Type B pancreatic cell (in vitro differentiated cells): ENCODE data around the gene DNAH2. TPM values are rescaled to one million over a fixed set of nuclear protein-coding genes. Genes with fewer than 3 reads are reported as not detected.
"Not testable (repeated sequence)": the region's sequence is repeated elsewhere in the genome, so short reads cannot be mapped to it uniquely, and the experiment has no call there.

ENCODE experiments used
- DNase-seq: peaks from one replicate; pipeline ENCODE4 v3.0.0; 2021; ENCODE audit warnings: mixed read lengths; ENCODE audit not compliant: unreplicated experiment; ENCODE audit errors: extremely low spot score
- H3K27ac Mint-ChIP-seq: 2 replicates; pipeline ENCODE4 v1.8.0; 2021; ENCODE audit warnings: mild to moderate bottlenecking, mixed read lengths
- H3K27me3 Mint-ChIP-seq: 2 replicates; pipeline ENCODE4 v1.8.0; 2021; ENCODE audit warnings: mixed read lengths
- H3K36me3 Mint-ChIP-seq: 2 replicates; pipeline ENCODE4 v1.8.0; 2021; ENCODE audit warnings: mixed read lengths
- H3K4me1 Mint-ChIP-seq: one replicate; pipeline ENCODE4 v1.8.0; 2021; ENCODE audit warnings: mixed read lengths; ENCODE audit not compliant: unreplicated experiment
- H3K4me3 Mint-ChIP-seq: 2 replicates; pipeline ENCODE4 v1.8.0; 2021; ENCODE audit warnings: mild to moderate bottlenecking, mixed read lengths
- H3K9me3 Mint-ChIP-seq: 2 replicates; pipeline ENCODE4 v1.8.0; 2021; ENCODE audit warnings: mixed read lengths
- total RNA-seq: library from RNA; stranded (reverse); gene quantifications from 2 replicates; pipeline ENCODE4 v1.2.1, GENCODE V29; 2021; ENCODE audit warnings: low replicate concordance
- TF ChIP-seq, protein P1 (sequence below): fragments of 200-600 bp; sonication (generic); conservative IDR thresholded peaks from 2 replicates; pipeline ENCODE4 v1.5.0; 2021; ENCODE audit warnings: antibody characterized with exemption, mild to moderate bottlenecking

Gene DNAH2
- total RNA-seq, 1 donor from 2014 or later: 1.0 TPM

- no peak for DNase-seq
- TF ChIP-seq, protein P1, sequence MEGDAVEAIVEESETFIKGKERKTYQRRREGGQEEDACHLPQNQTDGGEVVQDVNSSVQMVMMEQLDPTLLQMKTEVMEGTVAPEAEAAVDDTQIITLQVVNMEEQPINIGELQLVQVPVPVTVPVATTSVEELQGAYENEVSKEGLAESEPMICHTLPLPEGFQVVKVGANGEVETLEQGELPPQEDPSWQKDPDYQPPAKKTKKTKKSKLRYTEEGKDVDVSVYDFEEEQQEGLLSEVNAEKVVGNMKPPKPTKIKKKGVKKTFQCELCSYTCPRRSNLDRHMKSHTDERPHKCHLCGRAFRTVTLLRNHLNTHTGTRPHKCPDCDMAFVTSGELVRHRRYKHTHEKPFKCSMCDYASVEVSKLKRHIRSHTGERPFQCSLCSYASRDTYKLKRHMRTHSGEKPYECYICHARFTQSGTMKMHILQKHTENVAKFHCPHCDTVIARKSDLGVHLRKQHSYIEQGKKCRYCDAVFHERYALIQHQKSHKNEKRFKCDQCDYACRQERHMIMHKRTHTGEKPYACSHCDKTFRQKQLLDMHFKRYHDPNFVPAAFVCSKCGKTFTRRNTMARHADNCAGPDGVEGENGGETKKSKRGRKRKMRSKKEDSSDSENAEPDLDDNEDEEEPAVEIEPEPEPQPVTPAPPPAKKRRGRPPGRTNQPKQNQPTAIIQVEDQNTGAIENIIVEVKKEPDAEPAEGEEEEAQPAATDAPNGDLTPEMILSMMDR: no peak
- H3K9me3 Mint-ChIP-seq: no peaks in the 10 kb centered on the region
- H3K4me1 Mint-ChIP-seq: peaks cover 35% of the 10 kb centered on the region
- no peaks in the 10 kb centered on the region for H3K27me3 Mint-ChIP-seq
- no peak overlapping the region for H3K27ac Mint-ChIP-seq
- peaks cover 14% of the 10 kb centered on the region for H3K36me3 Mint-ChIP-seq
- no peak overlapping the region for H3K4me3 Mint-ChIP-seq
Measured at GRCh38 chr17:7859028-7859427, 141.5 kb downstream of the DNAH2 start.

DNA sequence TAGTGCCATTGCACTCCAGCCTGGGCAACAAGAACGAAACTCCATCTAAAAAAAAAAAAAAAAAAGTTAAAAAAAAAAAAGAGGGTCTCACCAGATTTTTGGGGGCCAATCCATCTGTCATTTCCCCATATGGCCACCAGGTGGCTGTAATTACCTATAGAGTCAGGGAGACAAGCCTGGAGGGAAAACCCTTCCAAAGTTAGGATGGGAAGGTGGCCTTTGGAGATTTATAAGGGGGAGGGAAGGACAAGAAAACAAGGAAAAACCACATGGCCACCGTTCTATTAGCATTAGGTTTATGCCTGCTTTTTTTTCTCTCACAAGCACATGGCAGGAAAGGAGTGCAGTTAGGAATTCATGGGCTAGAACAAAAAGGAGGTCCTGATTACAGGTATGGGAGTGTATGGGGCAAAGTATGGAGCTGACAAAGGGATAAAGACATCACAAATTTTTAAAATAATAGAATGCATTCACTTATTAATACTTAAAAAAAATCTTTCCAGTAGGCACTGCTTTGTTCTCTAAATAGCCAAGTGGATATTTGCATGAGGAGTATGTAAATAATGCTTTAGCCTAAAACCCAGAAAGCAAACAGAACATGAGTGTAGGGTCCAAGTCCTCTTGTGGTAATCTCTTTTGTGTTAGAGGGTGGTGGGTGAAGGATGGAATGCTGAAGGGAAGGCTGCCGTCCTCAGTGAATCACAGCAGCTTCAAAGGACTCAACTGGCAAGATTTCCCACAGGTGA is 145.3 kb downstream of the DNAH2 start:
- H3K36me3 Mint-ChIP-seq: peaks cover 31% of the 10 kb centered on the region
- TF ChIP-seq, protein P1: peak; percentile 84
- no peak overlapping the region for H3K4me3 Mint-ChIP-seq
- peaks cover 28% of the 10 kb centered on the region for H3K4me1 Mint-ChIP-seq
- no peaks in the 10 kb centered on the region for H3K9me3 Mint-ChIP-seq
- DNase-seq: no peak
- peak overlapping the region; percentile 54 for H3K27ac Mint-ChIP-seq
- no peaks in the 10 kb centered on the region for H3K27me3 Mint-ChIP-seq

DNA sequence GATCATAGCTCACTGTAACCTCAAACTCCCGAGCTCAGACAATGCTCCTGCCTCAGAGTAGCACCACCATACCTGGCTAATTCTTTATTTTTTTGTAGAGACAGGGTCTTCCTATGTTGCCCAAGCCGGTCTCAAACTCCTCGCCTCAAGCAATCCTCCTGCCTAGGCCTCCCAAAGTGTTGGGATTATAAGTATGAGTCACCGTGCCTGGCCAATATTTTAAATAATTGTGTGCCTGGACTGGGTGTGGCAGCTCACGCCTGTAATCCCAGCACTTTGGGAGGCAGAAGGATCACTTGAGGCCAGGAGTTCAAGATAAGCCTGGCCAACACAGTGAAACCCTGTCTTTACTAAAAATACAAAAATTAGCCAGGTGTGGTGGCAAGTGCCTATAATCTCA is 146.8 kb downstream of the DNAH2 start:
- not testable (repeated sequence) for H3K9me3 Mint-ChIP-seq, H3K4me3 Mint-ChIP-seq, H3K27ac Mint-ChIP-seq, DNase-seq, H3K27me3 Mint-ChIP-seq
- peaks cover 33% of the 10 kb centered on the region for H3K36me3 Mint-ChIP-seq
- peaks cover 28% of the 10 kb centered on the region for H3K4me1 Mint-ChIP-seq

GRCh38 chr17:7864995-7865650 is 147.6 kb downstream of the DNAH2 start:
- Mint-ChIP-seq H3K4me3 (no peak overlapping the region), H3K9me3 (no peaks in the 10 kb centered on the region), H3K36me3 (peaks cover 27% of the 10 kb centered on the region), H3K27ac (no peak overlapping the region), H3K27me3 (no peaks in the 10 kb centered on the region), H3K4me1 (peaks cover 22% of the 10 kb centered on the region)
- no peak for DNase-seq
- TF ChIP-seq, protein P1: no peak

DNA sequence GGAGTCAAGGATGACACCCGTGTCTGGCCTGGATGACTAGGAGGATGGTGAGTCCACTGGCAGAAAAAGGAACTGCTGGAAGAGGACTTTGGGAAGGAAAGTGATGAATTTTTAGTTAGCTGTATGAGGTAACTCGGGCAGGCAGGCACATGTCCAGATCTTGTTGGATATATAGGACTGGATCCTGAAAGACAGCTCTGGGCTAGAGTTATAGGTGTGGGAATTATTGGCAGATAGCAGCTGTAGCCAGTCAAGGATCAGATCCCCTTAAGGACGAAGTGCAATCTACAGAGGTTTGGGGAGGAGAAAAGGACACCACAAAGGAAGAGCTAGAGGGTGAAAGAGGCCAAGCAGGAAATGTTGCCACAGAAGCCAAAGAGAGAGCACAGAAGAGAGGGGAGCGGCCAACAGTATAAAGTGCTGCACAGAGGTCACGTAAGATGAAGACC is 150.4 kb downstream of the DNAH2 start:
- H3K27me3 Mint-ChIP-seq: no peaks in the 10 kb centered on the region
- no peak for DNase-seq
- H3K4me1 Mint-ChIP-seq: peaks cover 11% of the 10 kb centered on the region
- no peak overlapping the region for H3K27ac Mint-ChIP-seq
- H3K36me3 Mint-ChIP-seq: peaks cover 27% of the 10 kb centered on the region
- H3K9me3 Mint-ChIP-seq: no peaks in the 10 kb centered on the region
- no peak overlapping the region for H3K4me3 Mint-ChIP-seq
- TF ChIP-seq, protein P1: no peak

- H3K4me1 Mint-ChIP-seq: no peaks in the 10 kb centered on the region
- no peaks in the 10 kb centered on the region for H3K27me3 Mint-ChIP-seq
- TF ChIP-seq, protein P1: no peak
- no peak overlapping the region for H3K27ac Mint-ChIP-seq
- H3K36me3 Mint-ChIP-seq: peaks cover 35% of the 10 kb centered on the region
- H3K9me3 Mint-ChIP-seq: no peaks in the 10 kb centered on the region
- DNase-seq: no peak
- H3K4me3 Mint-ChIP-seq: no peak overlapping the region
Measured at GRCh38 chr17:7873051-7873450, 155.5 kb downstream of the DNAH2 start.
